OCI-LY1 (cell line): ENCODE data around the gene ATG5.

Source experiments
- H2AFZ ChIP-seq: fragments of 200-600 bp; sonication (generic), shearing (Covaris generic); 2 replicates; pipeline ENCODE4 v1.6.0; 2014; ENCODE audit warnings: antibody characterized with exemption, mild to moderate bottlenecking, low read length
- H3F3A ChIP-seq: fragments of 200-600 bp; sonication (generic), shearing (Covaris generic); 2 replicates; pipeline ENCODE4 v1.6.0; 2014; ENCODE audit warnings: mild to moderate bottlenecking, antibody characterized with exemption, low read length, moderate library complexity; ENCODE audit not compliant: insufficient read depth
- H3K27ac ChIP-seq: fragments of 200-600 bp; sonication (generic); 2 replicates; pipeline ENCODE4 v1.5.1; 2014; ENCODE audit warnings: low read length, mixed run types, mild to moderate bottlenecking, low read depth; ENCODE audit not compliant: poor library complexity, severe bottlenecking
- H3K27me3 ChIP-seq: fragments of 200-600 bp; sonication (generic); 2 replicates; pipeline ENCODE4 v1.6.0; 2014; ENCODE audit warnings: antibody characterized with exemption, mild to moderate bottlenecking, low read length, moderate library complexity; ENCODE audit not compliant: insufficient read depth
- H3K36me3 ChIP-seq: fragments of 200-600 bp; sonication (generic); 2 replicates; pipeline ENCODE4 v1.6.1; 2014; ENCODE audit warnings: mild to moderate bottlenecking, antibody characterized with exemption, low read length, moderate library complexity, mixed read lengths; ENCODE audit not compliant: insufficient read depth
- H3K4me1 ChIP-seq: fragments of 200-600 bp; sonication (generic); 2 replicates; pipeline ENCODE4 v1.5.1; 2014; ENCODE audit warnings: mild to moderate bottlenecking, low read length, moderate library complexity; ENCODE audit not compliant: insufficient read depth, severe bottlenecking
- H3K4me2 ChIP-seq: fragments of 200-600 bp; sonication (generic), shearing (Covaris generic); 2 replicates; pipeline ENCODE4 v1.6.1; 2014; ENCODE audit warnings: low read length
- H3K4me3 ChIP-seq: fragments of 200-600 bp; sonication (generic); 2 replicates; pipeline ENCODE4 v1.5.1; 2014; ENCODE audit warnings: low read length, low read depth, mild to moderate bottlenecking, mixed read lengths; ENCODE audit not compliant: poor library complexity, severe bottlenecking
- H3K79me2 ChIP-seq: fragments of 200-600 bp; shearing (Covaris generic); 2 replicates; pipeline ENCODE4 v1.6.1; 2016; ENCODE audit warnings: mixed run types, low read length, mixed read lengths; ENCODE audit not compliant: insufficient read depth
- H3K9ac ChIP-seq: fragments of 200-600 bp; sonication (generic), shearing (Covaris generic); 2 replicates; pipeline ENCODE4 v1.6.1; 2014; ENCODE audit warnings: mild to moderate bottlenecking, low read length, mixed read lengths
- H3K9me2 ChIP-seq: fragments of 200-600 bp; sonication (generic), shearing (Covaris generic); 2 replicates; pipeline ENCODE4 v1.6.1; 2014; ENCODE audit warnings: low read depth, mild to moderate bottlenecking, low read length, mixed read lengths
- H3K9me3 ChIP-seq: fragments of 200-600 bp; shearing (Covaris generic); 2 replicates; pipeline ENCODE4 v1.6.1; 2014; ENCODE audit warnings: low read length, mixed read lengths
- H4K20me1 ChIP-seq: fragments of 200-600 bp; sonication (generic), shearing (Covaris generic); 2 replicates; pipeline ENCODE4 v1.6.0; 2016; ENCODE audit warnings: mild to moderate bottlenecking, low read length; ENCODE audit not compliant: insufficient read depth
- EZH2 ChIP-seq: fragments of 200-600 bp; sonication (generic), shearing (Covaris generic); IDR thresholded peaks from 2 replicates; pipeline ENCODE4 v1.8.0; 2017; ENCODE audit warnings: borderline replicate concordance, mixed run types, mild to moderate bottlenecking, antibody characterized with exemption, low read length, moderate library complexity, mixed read lengths
- TF ChIP-seq, protein P1 (sequence below): fragments of 200-600 bp; sonication (generic), shearing (Covaris generic); IDR thresholded peaks from 2 replicates; pipeline ENCODE4 v1.5.1; 2017; ENCODE audit warnings: mild to moderate bottlenecking, antibody characterized with exemption, low read length, moderate library complexity, mixed read lengths

ATG5 gene

DNA sequence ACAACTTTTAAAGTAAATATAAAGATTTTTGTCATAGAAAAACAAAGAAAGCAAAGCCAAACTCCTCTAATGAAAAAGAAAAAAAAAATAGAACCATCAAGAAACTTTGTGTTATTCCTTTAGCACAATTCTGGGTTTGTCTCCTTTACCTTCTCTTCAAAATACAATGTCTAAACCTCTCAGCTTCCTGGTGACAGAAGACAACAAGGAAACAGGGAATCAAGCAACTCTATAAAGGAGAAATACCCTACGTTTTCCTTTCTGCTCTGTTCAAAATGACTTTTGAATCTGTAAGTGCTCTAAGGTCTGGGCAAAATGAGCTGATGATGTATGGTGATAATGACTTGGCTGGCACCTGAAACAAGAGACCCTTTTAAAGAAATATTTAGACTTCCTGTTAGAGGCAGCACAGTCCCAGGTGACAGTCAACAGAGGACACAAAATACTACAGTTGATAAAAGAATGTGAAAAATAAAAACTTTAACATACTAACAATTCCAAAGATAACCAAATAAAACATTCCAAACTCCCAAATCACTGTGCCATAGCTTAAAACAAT lies 138.1 kb downstream of the ATG5 start:
- no peaks in the 10 kb centered on the region for H3K79me2 ChIP-seq
- H4K20me1 ChIP-seq = no peaks in the 10 kb centered on the region
- H3K27ac ChIP-seq = no peak overlapping the region
- no peaks in the 10 kb centered on the region for H3K9me2 ChIP-seq
- no peak overlapping the region for H3K4me2 ChIP-seq
- H2AFZ ChIP-seq = no peak overlapping the region
- no peak overlapping the region for H3K9ac ChIP-seq
- no peaks in the 10 kb centered on the region for H3K9me3 ChIP-seq
- no peak for TF ChIP-seq EZH2
- TF ChIP-seq, protein P1, sequence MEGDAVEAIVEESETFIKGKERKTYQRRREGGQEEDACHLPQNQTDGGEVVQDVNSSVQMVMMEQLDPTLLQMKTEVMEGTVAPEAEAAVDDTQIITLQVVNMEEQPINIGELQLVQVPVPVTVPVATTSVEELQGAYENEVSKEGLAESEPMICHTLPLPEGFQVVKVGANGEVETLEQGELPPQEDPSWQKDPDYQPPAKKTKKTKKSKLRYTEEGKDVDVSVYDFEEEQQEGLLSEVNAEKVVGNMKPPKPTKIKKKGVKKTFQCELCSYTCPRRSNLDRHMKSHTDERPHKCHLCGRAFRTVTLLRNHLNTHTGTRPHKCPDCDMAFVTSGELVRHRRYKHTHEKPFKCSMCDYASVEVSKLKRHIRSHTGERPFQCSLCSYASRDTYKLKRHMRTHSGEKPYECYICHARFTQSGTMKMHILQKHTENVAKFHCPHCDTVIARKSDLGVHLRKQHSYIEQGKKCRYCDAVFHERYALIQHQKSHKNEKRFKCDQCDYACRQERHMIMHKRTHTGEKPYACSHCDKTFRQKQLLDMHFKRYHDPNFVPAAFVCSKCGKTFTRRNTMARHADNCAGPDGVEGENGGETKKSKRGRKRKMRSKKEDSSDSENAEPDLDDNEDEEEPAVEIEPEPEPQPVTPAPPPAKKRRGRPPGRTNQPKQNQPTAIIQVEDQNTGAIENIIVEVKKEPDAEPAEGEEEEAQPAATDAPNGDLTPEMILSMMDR = no peak
- peaks cover 9% of the 10 kb centered on the region; the same call in 1 of the 2 replicates for H3K36me3 ChIP-seq
- no peaks in the 10 kb centered on the region for H3K4me1 ChIP-seq
- H3K4me3 ChIP-seq = no peak overlapping the region
- H3K27me3 ChIP-seq = no peaks in the 10 kb centered on the region
- no peaks in the 10 kb centered on the region for H3F3A ChIP-seq

DNA sequence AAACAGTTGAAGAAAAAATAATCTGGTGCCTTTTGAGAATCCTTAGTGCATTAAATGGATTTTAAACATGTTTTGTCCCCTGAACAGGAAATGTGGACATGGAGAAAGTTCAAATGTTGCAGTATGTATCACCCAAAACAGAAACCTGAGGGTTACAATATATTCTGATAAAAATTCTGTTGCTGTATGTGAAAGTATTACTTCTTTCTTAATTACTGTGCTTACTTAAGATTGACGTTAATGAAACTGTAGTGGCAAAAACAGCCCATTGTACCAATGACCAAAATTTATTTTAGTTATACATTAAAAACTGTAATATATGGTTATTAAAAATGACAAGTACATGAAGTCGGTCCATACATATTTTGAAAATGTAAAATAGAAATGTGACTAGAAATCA lies 138.8 kb downstream of the ATG5 start:
- no peak overlapping the region for H3K4me2 ChIP-seq
- no peaks in the 10 kb centered on the region for H3K27me3 ChIP-seq

DNA sequence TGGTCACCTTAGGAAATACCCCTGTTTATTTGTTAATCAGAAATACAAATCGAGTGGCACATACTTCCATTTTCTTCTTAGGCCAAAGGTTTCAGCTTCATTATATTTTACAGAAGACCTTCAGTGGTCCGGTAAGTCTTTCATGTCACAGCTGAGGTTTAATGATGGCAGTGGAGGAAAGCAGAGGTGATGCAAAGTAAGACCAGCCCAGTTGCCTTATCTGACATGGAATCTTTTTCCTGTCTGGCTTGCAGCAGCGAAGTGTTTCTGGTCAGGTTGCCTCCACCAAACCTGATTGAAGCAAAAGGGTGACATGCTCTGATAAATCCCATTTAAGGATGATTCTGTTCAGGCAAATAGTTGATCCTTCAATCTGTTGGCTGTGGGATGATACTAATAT lies 139.4 kb downstream of the ATG5 start:
- Histone ChIP-seq H3K36me3 (peaks cover 9% of the 10 kb centered on the region; the same call in 1 of the 2 replicates), H3K27ac (no peak overlapping the region), H3K4me2 (no peak overlapping the region), H2AFZ (no peak overlapping the region), H4K20me1 (no peaks in the 10 kb centered on the region), H3K4me1 (no peaks in the 10 kb centered on the region), H3K4me3 (no peak overlapping the region), H3K79me2 (no peaks in the 10 kb centered on the region), H3K9ac (no peak overlapping the region), H3K9me2 (no peaks in the 10 kb centered on the region), H3K27me3 (no peaks in the 10 kb centered on the region), H3F3A (no peaks in the 10 kb centered on the region), H3K9me3 (no peaks in the 10 kb centered on the region)
- no peak for TF ChIP-seq EZH2

More for the DNA sequence above, 138.8 kb downstream of the ATG5 start:
- Histone ChIP-seq H3K9me3 (no peaks in the 10 kb centered on the region), H3K4me3 (no peak overlapping the region), H4K20me1 (no peaks in the 10 kb centered on the region), H3K9ac (no peak overlapping the region), H3K36me3 (peaks cover 9% of the 10 kb centered on the region; the same call in 1 of the 2 replicates), H3K27ac (no peak overlapping the region), H3K9me2 (no peaks in the 10 kb centered on the region), H3F3A (no peaks in the 10 kb centered on the region), H2AFZ (no peak overlapping the region), H3K79me2 (no peaks in the 10 kb centered on the region), H3K4me1 (no peaks in the 10 kb centered on the region)
- TF ChIP-seq EZH2 = no peak
- TF ChIP-seq, protein P1 = no peak

DNA sequence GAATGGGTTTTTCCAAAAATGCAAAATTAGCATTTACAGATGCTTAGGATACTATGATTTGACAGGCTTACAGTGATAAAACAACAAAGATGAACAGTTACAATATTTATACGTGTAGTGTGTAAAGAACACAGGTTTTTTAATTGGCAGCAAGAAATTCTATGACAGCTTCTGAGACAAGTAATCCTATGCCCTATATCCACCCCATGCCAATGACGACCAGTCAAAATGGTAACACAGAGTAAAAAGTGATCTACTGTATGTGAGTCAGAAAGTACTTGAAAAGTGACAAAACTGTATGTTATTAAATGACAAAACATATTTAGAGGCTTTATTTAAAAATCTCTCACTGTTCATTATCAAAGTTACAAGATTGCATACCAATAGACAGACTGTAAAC lies 139.9 kb downstream of the ATG5 start:
- no peak overlapping the region for H3K4me2 ChIP-seq
- H3K9me3 ChIP-seq = no peaks in the 10 kb centered on the region
- no peak overlapping the region for H3K9ac ChIP-seq
- peaks cover 9% of the 10 kb centered on the region; the same call in 1 of the 2 replicates for H3K36me3 ChIP-seq
- H3K4me3 ChIP-seq = no peak overlapping the region
- no peak overlapping the region for H2AFZ ChIP-seq
- TF ChIP-seq, protein P1 = no peak
- no peak for TF ChIP-seq EZH2
- H3F3A ChIP-seq = no peaks in the 10 kb centered on the region
- no peaks in the 10 kb centered on the region for H3K79me2 ChIP-seq
- no peaks in the 10 kb centered on the region for H4K20me1 ChIP-seq
- no peaks in the 10 kb centered on the region for H3K27me3 ChIP-seq
- H3K4me1 ChIP-seq = no peaks in the 10 kb centered on the region
- no peak overlapping the region for H3K27ac ChIP-seq
- no peaks in the 10 kb centered on the region for H3K9me2 ChIP-seq
